Activated naive CD8-positive, alpha-beta T cell (primary cell): Measurements from ENCODE around the gene ATF7.

Source experiments
- H3K27ac Mint-ChIP-seq: one replicate; pipeline ENCODE4 v1.8.0; 2021; ENCODE audit warnings: mixed read lengths
- H3K27me3 Mint-ChIP-seq: one replicate; pipeline ENCODE4 v1.8.0; 2021; ENCODE audit warnings: mixed read lengths
- H3K36me3 Mint-ChIP-seq: one replicate; pipeline ENCODE4 v1.8.0; 2021; ENCODE audit warnings: mixed read lengths
- H3K4me1 Mint-ChIP-seq: one replicate; pipeline ENCODE4 v1.8.0; 2021; ENCODE audit warnings: low read depth, mixed read lengths
- H3K4me3 Mint-ChIP-seq: one replicate; pipeline ENCODE4 v1.8.0; 2021; ENCODE audit warnings: mild to moderate bottlenecking, mixed read lengths
- H3K9me3 Mint-ChIP-seq: one replicate; pipeline ENCODE4 v1.8.0; 2021; ENCODE audit warnings: low read depth, mixed read lengths

Gene ATF7

GRCh38 chr12:53504004-53504920 is 121.9 kb downstream of the ATF7 start:
- H3K4me3 Mint-ChIP-seq = no peak overlapping the region
- peak overlapping the region; percentile 6 for H3K27ac Mint-ChIP-seq
- H3K4me1 Mint-ChIP-seq = peaks cover 25% of the 10 kb centered on the region
- H3K9me3 Mint-ChIP-seq = no peaks in the 10 kb centered on the region
- no peaks in the 10 kb centered on the region for H3K27me3 Mint-ChIP-seq
- no peaks in the 10 kb centered on the region for H3K36me3 Mint-ChIP-seq

GRCh38 chr12:53502983-53503728 is 123.0 kb downstream of the ATF7 start:
- Mint-ChIP-seq H3K4me1 (peaks cover 27% of the 10 kb centered on the region), H3K27ac (no peak overlapping the region), H3K36me3 (no peaks in the 10 kb centered on the region), H3K27me3 (no peaks in the 10 kb centered on the region), H3K4me3 (peak overlapping the region; percentile 49), H3K9me3 (no peaks in the 10 kb centered on the region)

- Mint-ChIP-seq H3K4me3 (peak overlapping the region; percentile 96), H3K4me1 (peaks cover 28% of the 10 kb centered on the region), H3K27ac (peak overlapping the region; percentile 97), H3K36me3 (no peaks in the 10 kb centered on the region), H3K9me3 (no peaks in the 10 kb centered on the region), H3K27me3 (no peaks in the 10 kb centered on the region)
Measured at GRCh38 chr12:53502331-53502730, 123.9 kb downstream of the ATF7 start.

GRCh38 chr12:53501615-53502181 is 124.5 kb downstream of the ATF7 start:
- Mint-ChIP-seq H3K4me1 (peaks cover 31% of the 10 kb centered on the region), H3K27ac (peak overlapping the region; percentile 97), H3K4me3 (peak overlapping the region; percentile 96), H3K9me3 (no peaks in the 10 kb centered on the region), H3K27me3 (no peaks in the 10 kb centered on the region), H3K36me3 (no peaks in the 10 kb centered on the region)

GRCh38 chr12:53500776-53501614 is 125.2 kb downstream of the ATF7 start, which contains the start of gene TARBP2:
TARBP2 (plus strand) TSS chr12:53501283; CDS start chr12:53501409, 126 bp downstream.
- Mint-ChIP-seq H3K27me3 (no peaks in the 10 kb centered on the region), H3K4me1 (peaks cover 34% of the 10 kb centered on the region), H3K4me3 (peak within 1 kb of the TSS; percentile 96), H3K9me3 (no peaks in the 10 kb centered on the region), H3K36me3 (no peaks in the 10 kb centered on the region), H3K27ac (peak within 1 kb of the TSS; percentile 97)

- no peaks in the 10 kb centered on the region for H3K9me3 Mint-ChIP-seq
- H3K27ac Mint-ChIP-seq = peak overlapping the region; percentile 97
- H3K4me3 Mint-ChIP-seq = peak overlapping the region; percentile 96
- H3K27me3 Mint-ChIP-seq = no peaks in the 10 kb centered on the region
- peaks cover 34% of the 10 kb centered on the region for H3K4me1 Mint-ChIP-seq
- H3K36me3 Mint-ChIP-seq = no peaks in the 10 kb centered on the region
Measured at GRCh38 chr12:53500142-53500775, 125.9 kb downstream of the ATF7 start.

- peak within 1 kb of the TSS; percentile 96 for H3K4me3 Mint-ChIP-seq
- H3K36me3 Mint-ChIP-seq = no peaks in the 10 kb centered on the region
- no peaks in the 10 kb centered on the region for H3K9me3 Mint-ChIP-seq
- H3K27ac Mint-ChIP-seq = peak within 1 kb of the TSS; percentile 97
- peaks cover 34% of the 10 kb centered on the region for H3K4me1 Mint-ChIP-seq
- H3K27me3 Mint-ChIP-seq = no peaks in the 10 kb centered on the region
Measured at GRCh38 chr12:53499266-53500141, 126.7 kb downstream of the ATF7 start, which contains the start of gene MAP3K12. MAP3K12 (minus strand) TSS chr12:53499458; CDS start chr12:53487391, 12,067 bp downstream.

GRCh38 chr12:53498235-53498630 is 127.9 kb downstream of the ATF7 start:
- H3K9me3 Mint-ChIP-seq = no peaks in the 10 kb centered on the region
- no peaks in the 10 kb centered on the region for H3K36me3 Mint-ChIP-seq
- peak overlapping the region; percentile 61 for H3K27ac Mint-ChIP-seq
- H3K4me3 Mint-ChIP-seq = peak overlapping the region; percentile 89
- H3K4me1 Mint-ChIP-seq = peaks cover 44% of the 10 kb centered on the region
- no peaks in the 10 kb centered on the region for H3K27me3 Mint-ChIP-seq

- Mint-ChIP-seq H3K9me3 (no peaks in the 10 kb centered on the region), H3K36me3 (no peaks in the 10 kb centered on the region), H3K27ac (no peak overlapping the region), H3K27me3 (no peaks in the 10 kb centered on the region), H3K4me3 (peak overlapping the region; percentile 20), H3K4me1 (peaks cover 47% of the 10 kb centered on the region)
Measured at GRCh38 chr12:53497461-53497860, 128.7 kb downstream of the ATF7 start.

GRCh38 chr12:53496752-53497032 is 129.5 kb downstream of the ATF7 start:
- Mint-ChIP-seq H3K27ac (no peak overlapping the region), H3K4me1 (peaks cover 48% of the 10 kb centered on the region), H3K27me3 (no peaks in the 10 kb centered on the region), H3K4me3 (no peak overlapping the region), H3K9me3 (no peaks in the 10 kb centered on the region), H3K36me3 (no peaks in the 10 kb centered on the region)

- no peak overlapping the region for H3K4me3 Mint-ChIP-seq
- no peaks in the 10 kb centered on the region for H3K36me3 Mint-ChIP-seq
- H3K4me1 Mint-ChIP-seq = peaks cover 48% of the 10 kb centered on the region
- no peaks in the 10 kb centered on the region for H3K9me3 Mint-ChIP-seq
- H3K27me3 Mint-ChIP-seq = no peaks in the 10 kb centered on the region
- no peak overlapping the region for H3K27ac Mint-ChIP-seq
Measured at GRCh38 chr12:53495903-53496751, 130.1 kb downstream of the ATF7 start.

- H3K9me3 Mint-ChIP-seq = no peaks in the 10 kb centered on the region
- H3K27me3 Mint-ChIP-seq = no peaks in the 10 kb centered on the region
- no peaks in the 10 kb centered on the region for H3K36me3 Mint-ChIP-seq
- peak overlapping the region; percentile 89 for H3K27ac Mint-ChIP-seq
- peaks cover 39% of the 10 kb centered on the region for H3K4me1 Mint-ChIP-seq
- peak overlapping the region; percentile 91 for H3K4me3 Mint-ChIP-seq
Measured at GRCh38 chr12:53493610-53494391, 132.4 kb downstream of the ATF7 start.
